Mesenchymal stem cell (in vitro differentiated cells and primary cell): ENCODE measurements around the gene CNPPD1.

Experiments
- DNase-seq: peaks from one replicate; pipeline ENCODE4 v3.0.0-alpha.2; 2013
- H2AFZ ChIP-seq: one replicate; pipeline ENCODE4 v1.6.1; 2013; ENCODE audit warnings: low read depth, mild to moderate bottlenecking, control low read depth, inconsistent platforms, low read length, moderate library complexity
- H2AK5ac ChIP-seq: 2 replicates; pipeline ENCODE4 v1.6.1; 2013; ENCODE audit warnings: low read length, moderate library complexity, mild to moderate bottlenecking, inconsistent platforms; ENCODE audit not compliant: severe bottlenecking
- H2BK120ac ChIP-seq: one replicate; pipeline ENCODE4 v1.6.1; 2013; ENCODE audit warnings: low read depth, mild to moderate bottlenecking, inconsistent platforms, low read length, moderate library complexity
- H2BK12ac ChIP-seq, 2 experiments: one replicate each; pipeline ENCODE4 v1.6.1; 2013; ENCODE audit warnings: inconsistent platforms in 2 of 2, low read length in 2 of 2, mild to moderate bottlenecking in 2 of 2, moderate library complexity in 2 of 2, control low read depth in 1 of 2
- H2BK15ac ChIP-seq: one replicate; pipeline ENCODE4 v1.6.1; 2013; ENCODE audit warnings: mild to moderate bottlenecking, low read depth, inconsistent platforms; ENCODE audit not compliant: poor library complexity, severe bottlenecking
- H2BK5ac ChIP-seq: 2 replicates; pipeline ENCODE4 v1.6.1; 2013; ENCODE audit warnings: low read depth, mild to moderate bottlenecking, low read length, control low read depth, inconsistent platforms; ENCODE audit not compliant: poor library complexity, severe bottlenecking
- H3K14ac ChIP-seq, 2 experiments: one replicate each; pipeline ENCODE4 v1.6.1; 2013; ENCODE audit warnings: inconsistent platforms in 2 of 2, low read length in 2 of 2, control low read depth in 1 of 2, mild to moderate bottlenecking in 1 of 2, moderate library complexity in 1 of 2
- H3K18ac ChIP-seq, 2 experiments: one replicate each; pipeline ENCODE4 v1.6.1; 2013; ENCODE audit warnings: inconsistent platforms in 2 of 2, low read length in 2 of 2, control low read depth in 1 of 2, low read depth in 1 of 2, mild to moderate bottlenecking in 1 of 2
- H3K23ac ChIP-seq, 2 experiments: one replicate each; pipeline ENCODE4 v1.6.1; 2013; ENCODE audit warnings: inconsistent platforms in 2 of 2, low read length in 2 of 2, mild to moderate bottlenecking in 2 of 2, moderate library complexity in 2 of 2, control low read depth in 1 of 2
- H3K27ac ChIP-seq: 2 replicates; pipeline ENCODE4 v1.5.1; 2013; ENCODE audit warnings: mild to moderate bottlenecking, moderate library complexity, low read length, control low read depth, inconsistent platforms; ENCODE audit not compliant: poor library complexity, severe bottlenecking
- H3K27me3 ChIP-seq, 2 experiments: 2 replicates each; pipeline versions ENCODE4 v1.6.1 to v1.7.0; 2013; ENCODE audit warnings: low read length in 2 of 2, mild to moderate bottlenecking in 2 of 2, moderate library complexity in 2 of 2, control low read depth in 1 of 2, inconsistent platforms in 1 of 2; ENCODE audit not compliant: control insufficient read depth in 1 of 2, insufficient read depth in 1 of 2
- H3K36me3 ChIP-seq, 2 experiments: 2 replicates each; pipeline versions ENCODE4 v1.6.1 to v1.7.0; 2013; ENCODE audit warnings: low read length in 2 of 2, control low read depth in 1 of 2, inconsistent platforms in 1 of 2, low read depth in 1 of 2, mild to moderate bottlenecking in 1 of 2; ENCODE audit not compliant: insufficient read depth in 2 of 2, control insufficient read depth in 1 of 2
- H3K4ac ChIP-seq, 2 experiments: one replicate each; pipeline ENCODE4 v1.6.1; 2013; ENCODE audit warnings: inconsistent platforms in 2 of 2, low read length in 2 of 2, mild to moderate bottlenecking in 2 of 2, moderate library complexity in 2 of 2, control low read depth in 1 of 2, low read depth in 1 of 2
- H3K4me1 ChIP-seq: 2 replicates; pipeline ENCODE4 v1.6.1; 2013; ENCODE audit warnings: low read depth, low read length, control low read depth; ENCODE audit not compliant: control insufficient read depth, insufficient read depth
- H3K4me2 ChIP-seq: 2 replicates; pipeline ENCODE4 v1.6.1; 2013; ENCODE audit warnings: low read length, mild to moderate bottlenecking, inconsistent platforms; ENCODE audit not compliant: poor library complexity, severe bottlenecking
- H3K4me3 ChIP-seq, 2 experiments: 2 replicates each; pipeline versions ENCODE4 v1.5.1 to v1.7.0; 2013; ENCODE audit warnings: low read length in 2 of 2, mild to moderate bottlenecking in 2 of 2, control low read depth in 1 of 2, low read depth in 1 of 2; ENCODE audit not compliant: insufficient read depth in 1 of 2
- H3K79me1 ChIP-seq: replicated peaks from 2 replicates; pipeline ENCODE4 v1.6.1; 2013; ENCODE audit warnings: mild to moderate bottlenecking, control low read depth, low read length, inconsistent platforms; ENCODE audit not compliant: poor library complexity, severe bottlenecking
- H3K9ac ChIP-seq: 2 replicates; pipeline ENCODE4 v1.7.0; 2013; ENCODE audit warnings: mild to moderate bottlenecking, low read length, moderate library complexity
- H3K9me3 ChIP-seq: 2 replicates; pipeline ENCODE4 v1.7.0; 2013; ENCODE audit warnings: mild to moderate bottlenecking, low read length; ENCODE audit not compliant: control insufficient read depth
- H4K8ac ChIP-seq: one replicate; pipeline ENCODE4 v1.6.1; 2013; ENCODE audit warnings: inconsistent platforms, mild to moderate bottlenecking, low read length, moderate library complexity
- H4K91ac ChIP-seq: one replicate; pipeline ENCODE4 v1.6.1; 2013; ENCODE audit warnings: mild to moderate bottlenecking, low read length, inconsistent platforms
- WGBS: methylation state at CpG from one replicate; pipeline ENCODE4 v1.1.7; 2013; ENCODE audit warnings: mixed read lengths; 5-methylcytosine and 5-hydroxymethylcytosine counted together

The CNPPD1 gene

DNA sequence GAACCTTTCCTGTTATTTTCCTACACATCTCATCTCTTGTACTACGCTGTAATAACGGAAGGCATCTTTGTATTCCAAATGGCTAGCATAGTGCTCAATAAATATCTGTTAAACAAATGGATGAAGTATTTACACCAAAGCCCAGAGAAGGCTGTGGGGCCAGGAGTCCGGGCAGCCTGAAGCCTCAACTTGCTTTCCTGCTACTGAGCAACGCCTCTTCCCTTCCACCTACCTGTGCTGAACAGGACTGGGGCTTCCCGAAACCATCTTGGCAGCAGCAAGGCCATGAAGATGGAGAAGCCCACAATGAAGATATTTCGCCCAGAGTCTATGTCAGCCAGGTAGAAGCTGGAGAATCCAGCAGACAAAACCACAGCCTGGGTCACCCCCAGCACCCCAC, 13.6 kb downstream of the CNPPD1 start:
- H3K27me3 ChIP-seq = no peaks in the 10 kb centered on the region
- peaks cover 3% of the 10 kb centered on the region for H3K4me1 ChIP-seq
- H4K91ac ChIP-seq = no peak overlapping the region
- peaks cover 2 to 7% of the 10 kb centered on the region in 2 experiments for H3K36me3 ChIP-seq
- H3K9me3 ChIP-seq = no peaks in the 10 kb centered on the region
- no peak overlapping the region for H4K8ac ChIP-seq
- no peak overlapping the region for H2BK5ac ChIP-seq
- no peak overlapping the region for H2BK12ac ChIP-seq
- no peak overlapping the region for H3K23ac ChIP-seq
- no peak overlapping the region for H2AK5ac ChIP-seq
- no peak overlapping the region for H3K14ac ChIP-seq
- no peak overlapping the region for H2AFZ ChIP-seq
- no peaks in the 10 kb centered on the region for H3K79me1 ChIP-seq
- no peak overlapping the region for H3K4me3 ChIP-seq
- no peak overlapping the region for H3K4me2 ChIP-seq
- no peak overlapping the region for H2BK15ac ChIP-seq
- H3K9ac ChIP-seq = no peak overlapping the region
- no peak overlapping the region for H3K18ac ChIP-seq
- WGBS = 82% methylated on average over 4 of the region's 6 CpGs
- DNase-seq = no peak
- no peak overlapping the region for H3K27ac ChIP-seq
- no peak overlapping the region for H2BK120ac ChIP-seq
- H3K4ac ChIP-seq = no peak overlapping the region

DNA sequence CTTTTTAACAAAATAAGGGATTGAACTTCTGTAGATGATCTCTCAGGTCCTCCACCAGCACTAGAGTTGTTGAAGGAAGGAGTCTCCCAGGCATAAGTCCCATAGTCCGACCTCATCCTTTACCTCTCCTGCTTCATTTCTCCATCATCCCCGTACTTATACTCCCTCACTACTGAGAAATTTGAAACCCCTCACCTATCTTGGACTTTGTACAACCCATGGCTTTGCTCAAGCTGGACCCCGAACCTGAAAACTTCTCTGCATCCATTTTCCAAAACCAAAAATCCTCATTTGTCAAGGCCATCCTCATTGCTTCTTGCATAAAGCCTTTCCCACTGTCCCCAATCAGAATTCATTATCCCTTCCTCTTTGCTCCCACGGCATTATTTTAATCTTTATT, 15.6 kb downstream of the CNPPD1 start:
- no peak overlapping the region for H3K4ac ChIP-seq
- no peak overlapping the region for H2BK5ac ChIP-seq
- no peak overlapping the region for H2BK15ac ChIP-seq
- H4K8ac ChIP-seq = no peak overlapping the region
- no peak overlapping the region for H2BK12ac ChIP-seq
- no peaks in the 10 kb centered on the region for H3K79me1 ChIP-seq
- H3K23ac ChIP-seq = no peak overlapping the region
- DNase-seq = no peak
- H3K4me2 ChIP-seq = peak overlapping the region; percentile 93
- WGBS = 66% methylated on average over 4 of the region's 4 CpGs
- H2BK120ac ChIP-seq = no peak overlapping the region
- H3K27me3 ChIP-seq = no peaks in the 10 kb centered on the region
- no peak overlapping the region for H2AFZ ChIP-seq
- H4K91ac ChIP-seq = no peak overlapping the region
- peak overlapping the region; percentile 91 for H3K9ac ChIP-seq
- peak overlapping the region in 1 of 2 experiments; percentile 82 for H3K4me3 ChIP-seq
- no peak overlapping the region for H3K27ac ChIP-seq
- no peak overlapping the region for H3K14ac ChIP-seq
- H3K36me3 ChIP-seq = peaks cover 10 to 17% of the 10 kb centered on the region in 2 experiments
- H3K9me3 ChIP-seq = no peaks in the 10 kb centered on the region
- peaks cover 3% of the 10 kb centered on the region for H3K4me1 ChIP-seq
- H2AK5ac ChIP-seq = no peak overlapping the region
- no peak overlapping the region for H3K18ac ChIP-seq

DNA sequence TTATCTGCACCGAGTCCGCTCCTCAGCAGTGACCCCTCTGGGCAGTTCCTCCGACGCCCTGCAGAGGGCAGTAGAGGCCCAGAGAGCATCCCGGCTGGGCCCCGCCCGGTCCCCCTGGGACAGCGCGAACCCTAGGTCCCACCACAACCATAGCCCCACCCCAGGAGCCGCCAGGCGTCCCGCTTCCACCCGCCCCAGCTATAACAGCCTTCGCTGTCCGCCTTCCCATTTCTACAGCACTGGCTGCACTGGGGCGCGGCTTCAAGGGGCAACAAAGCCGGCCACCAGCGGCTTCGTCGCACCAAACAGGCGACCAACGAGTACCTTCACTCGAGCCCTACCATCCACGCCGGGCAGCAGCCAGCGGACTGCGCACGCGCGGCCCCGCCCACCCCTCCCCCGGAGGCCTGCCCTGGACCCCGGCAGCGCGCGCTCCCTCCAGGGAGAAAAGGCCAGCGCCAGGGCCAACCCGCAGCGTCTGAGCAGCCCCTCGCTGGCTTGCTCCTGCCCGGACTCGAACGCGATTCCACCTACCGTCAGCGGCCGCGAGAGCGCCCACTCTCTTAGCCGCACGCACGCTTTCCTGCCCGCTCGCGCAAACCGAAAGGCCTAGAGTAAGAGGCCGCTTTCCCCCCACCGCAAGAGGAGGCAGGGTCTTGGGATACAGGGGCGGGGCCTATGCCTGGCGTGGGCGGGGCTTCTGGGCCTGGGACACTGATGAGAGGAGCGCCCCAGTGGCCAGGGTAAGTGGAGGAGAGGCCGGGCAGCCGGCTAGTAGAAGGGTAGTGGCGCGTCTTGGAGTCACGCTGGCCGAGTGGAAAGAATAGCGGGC, 16.3 kb downstream of the CNPPD1 start, which contains the start of gene NHEJ1:
Gene NHEJ1 (minus strand): TSS at position 630 of the 832 bp plus-strand sequence. CDS start 2,453 bp downstream, outside the sequence.
- WGBS = under 1% methylated on average over 59 of the region's 70 CpGs
- H3K4me3 ChIP-seq = peak within 1 kb of the TSS; percentile 72 to 82

DNA sequence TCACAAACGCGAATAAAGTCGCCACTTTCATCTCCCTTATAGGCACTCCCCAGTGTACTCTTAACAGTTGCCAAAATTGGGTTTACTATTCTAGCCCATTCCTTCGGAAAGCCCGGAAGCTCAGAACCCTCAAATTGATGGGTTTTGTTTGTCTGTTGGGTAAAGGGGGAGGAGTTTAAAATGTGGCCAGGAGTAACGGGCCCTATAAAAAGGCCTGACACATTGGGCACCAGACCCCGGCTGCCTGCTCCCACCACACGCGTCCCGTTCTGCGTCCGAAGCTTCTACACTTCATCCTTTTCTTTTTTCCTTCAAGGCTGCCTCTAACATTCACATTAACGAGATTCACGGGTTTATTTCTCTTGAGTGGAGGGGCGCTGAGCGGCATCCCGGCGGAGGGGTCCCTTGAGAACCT, 16.9 kb downstream of the CNPPD1 start:
- no peaks in the 10 kb centered on the region for H3K79me1 ChIP-seq
- H3K4ac ChIP-seq = no peak overlapping the region
- no peaks in the 10 kb centered on the region for H3K9me3 ChIP-seq
- no peak overlapping the region for H3K27ac ChIP-seq
- WGBS = 11% methylated on average over 13 of the region's 18 CpGs
- peaks cover 3% of the 10 kb centered on the region for H3K4me1 ChIP-seq
- DNase-seq = no peak
- no peak overlapping the region for H2BK120ac ChIP-seq
- H3K14ac ChIP-seq = no peak overlapping the region
- no peak overlapping the region for H4K8ac ChIP-seq
- peak overlapping the region; percentile 93 for H3K4me2 ChIP-seq
- H2BK12ac ChIP-seq = no peak overlapping the region
- peak overlapping the region; percentile 91 for H3K9ac ChIP-seq
- no peak overlapping the region for H2AK5ac ChIP-seq
- no peak overlapping the region for H4K91ac ChIP-seq
- H2BK5ac ChIP-seq = no peak overlapping the region
- H3K27me3 ChIP-seq = no peaks in the 10 kb centered on the region
- no peak overlapping the region for H3K18ac ChIP-seq
- peak overlapping the region; percentile 72 to 82 for H3K4me3 ChIP-seq
- H3K23ac ChIP-seq = no peak overlapping the region
- no peak overlapping the region for H2BK15ac ChIP-seq
- peaks cover 7 to 17% of the 10 kb centered on the region in 2 experiments for H3K36me3 ChIP-seq
- H2AFZ ChIP-seq = no peak overlapping the region

More for the DNA sequence above, 16.3 kb downstream of the CNPPD1 start, which contains the start of gene NHEJ1:
- Histone ChIP-seq H4K91ac (peak within 1 kb of the TSS; percentile 79), H3K4me1 (peaks cover 3% of the 10 kb centered on the region), H2AFZ (peak within 1 kb of the TSS; percentile 87), H3K79me1 (no peaks in the 10 kb centered on the region), H2BK120ac (peak within 1 kb of the TSS; percentile 11), H3K14ac (peak within 1 kb of the TSS in 1 of 2 experiments; percentile 97), H3K27me3 (no peaks in the 10 kb centered on the region), H3K23ac (no peak within 1 kb of the TSS), H4K8ac (peak within 1 kb of the TSS; percentile 90), H3K18ac (peak within 1 kb of the TSS; percentile 72 to 95), H3K4ac (peak within 1 kb of the TSS in 1 of 2 experiments; percentile 77), H3K36me3 (peaks cover 10 to 17% of the 10 kb centered on the region in 2 experiments), H3K9me3 (no peaks in the 10 kb centered on the region), H3K9ac (peak within 1 kb of the TSS; percentile 91), H2BK12ac (no peak within 1 kb of the TSS), H2BK15ac (peak within 1 kb of the TSS; percentile 62), H3K27ac (peak within 1 kb of the TSS; percentile 85), H2BK5ac (peak within 1 kb of the TSS; percentile 9), H2AK5ac (no peak within 1 kb of the TSS), H3K4me2 (peak within 1 kb of the TSS; percentile 93)
- DNase-seq = peak; percentile 95
